ENCODE measurements around the gene CFAP100.

The CFAP100 gene

DNA sequence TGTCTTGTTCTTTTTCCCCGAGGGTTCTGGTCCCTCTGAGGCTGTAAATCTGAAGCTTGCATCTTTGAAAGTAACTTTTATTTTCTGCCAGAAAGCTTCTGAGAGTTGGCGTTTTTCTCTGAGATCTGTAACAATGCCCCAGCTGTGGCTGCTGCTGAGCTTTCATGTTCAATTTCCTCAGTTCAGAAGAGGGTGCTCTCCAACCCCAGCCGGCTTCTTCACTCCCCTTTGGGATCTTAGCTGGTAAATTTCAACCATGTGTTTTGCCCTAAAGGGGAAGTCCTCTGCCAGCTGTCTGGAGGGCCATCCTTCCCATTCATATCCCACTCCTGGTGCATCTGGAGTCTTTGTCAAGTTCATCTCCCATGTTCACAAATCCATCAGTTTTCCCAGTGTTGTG is 18.3 kb upstream of the CFAP100 start:
- H3K4me3 ChIP-seq (ENCODE audit: control insufficient read depth, low read depth, low read length) = no peak overlapping the region
- DNase-seq (ENCODE audit: low read depth) = no peak
- TF ChIP-seq, protein P1, sequence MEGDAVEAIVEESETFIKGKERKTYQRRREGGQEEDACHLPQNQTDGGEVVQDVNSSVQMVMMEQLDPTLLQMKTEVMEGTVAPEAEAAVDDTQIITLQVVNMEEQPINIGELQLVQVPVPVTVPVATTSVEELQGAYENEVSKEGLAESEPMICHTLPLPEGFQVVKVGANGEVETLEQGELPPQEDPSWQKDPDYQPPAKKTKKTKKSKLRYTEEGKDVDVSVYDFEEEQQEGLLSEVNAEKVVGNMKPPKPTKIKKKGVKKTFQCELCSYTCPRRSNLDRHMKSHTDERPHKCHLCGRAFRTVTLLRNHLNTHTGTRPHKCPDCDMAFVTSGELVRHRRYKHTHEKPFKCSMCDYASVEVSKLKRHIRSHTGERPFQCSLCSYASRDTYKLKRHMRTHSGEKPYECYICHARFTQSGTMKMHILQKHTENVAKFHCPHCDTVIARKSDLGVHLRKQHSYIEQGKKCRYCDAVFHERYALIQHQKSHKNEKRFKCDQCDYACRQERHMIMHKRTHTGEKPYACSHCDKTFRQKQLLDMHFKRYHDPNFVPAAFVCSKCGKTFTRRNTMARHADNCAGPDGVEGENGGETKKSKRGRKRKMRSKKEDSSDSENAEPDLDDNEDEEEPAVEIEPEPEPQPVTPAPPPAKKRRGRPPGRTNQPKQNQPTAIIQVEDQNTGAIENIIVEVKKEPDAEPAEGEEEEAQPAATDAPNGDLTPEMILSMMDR (conservative IDR thresholded peaks at IDR 0.05; ENCODE audit: control insufficient read depth, insufficient read depth, low read depth, low read length) = no peak

DNA sequence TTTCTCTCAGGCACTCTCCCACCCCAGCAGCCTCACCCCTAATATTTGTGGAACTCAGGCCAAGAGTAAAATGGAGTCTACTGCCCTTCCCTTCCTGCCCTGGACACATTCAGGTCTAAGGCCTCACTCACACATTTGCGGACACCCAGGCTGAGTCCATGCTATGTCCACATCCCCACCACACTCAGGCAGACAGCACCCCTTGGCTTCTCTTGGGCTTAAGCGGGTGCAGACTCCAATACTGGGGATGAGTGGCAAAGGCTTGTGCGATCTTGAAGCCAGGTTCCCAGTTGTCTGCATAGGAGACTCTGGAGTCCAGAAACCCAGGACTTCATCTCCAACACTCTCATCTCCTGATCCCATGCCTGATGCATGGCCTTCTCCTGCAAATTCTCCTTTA is 17.5 kb upstream of the CFAP100 start:
- no peak for DNase-seq (ENCODE audit: low read depth)
- TF ChIP-seq, protein P1 (conservative IDR thresholded peaks at IDR 0.05; ENCODE audit: control insufficient read depth, insufficient read depth, low read depth, low read length) = no peak
- H3K4me3 ChIP-seq (ENCODE audit: control insufficient read depth, low read depth, low read length) = no peak overlapping the region

DNA sequence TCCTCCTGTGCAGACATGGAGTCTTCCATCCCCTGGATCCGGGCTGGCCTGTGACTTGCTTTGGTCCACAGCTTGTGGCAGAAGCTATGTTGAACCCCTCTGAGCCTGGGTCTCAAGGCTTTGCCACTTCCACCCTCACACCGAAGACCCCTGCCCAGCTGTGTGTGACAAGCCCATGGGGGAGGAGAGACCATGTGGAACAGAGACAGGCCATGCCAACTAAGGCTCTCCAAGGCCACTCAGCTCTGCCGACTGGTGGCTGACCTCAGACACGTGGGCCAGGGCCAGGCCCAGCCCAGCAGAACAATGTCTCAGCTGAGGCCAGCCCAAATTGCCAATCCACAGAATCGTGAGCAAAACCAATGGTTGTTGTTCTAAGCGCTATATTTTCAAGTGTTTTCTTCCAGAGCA is 16.4 kb upstream of the CFAP100 start:
- TF ChIP-seq, protein P1 (conservative IDR thresholded peaks at IDR 0.05; ENCODE audit: control insufficient read depth, insufficient read depth, low read depth, low read length) = no peak
- no peak for DNase-seq (ENCODE audit: low read depth)
- no peak overlapping the region for H3K4me3 ChIP-seq (ENCODE audit: control insufficient read depth, low read depth, low read length)

DNA sequence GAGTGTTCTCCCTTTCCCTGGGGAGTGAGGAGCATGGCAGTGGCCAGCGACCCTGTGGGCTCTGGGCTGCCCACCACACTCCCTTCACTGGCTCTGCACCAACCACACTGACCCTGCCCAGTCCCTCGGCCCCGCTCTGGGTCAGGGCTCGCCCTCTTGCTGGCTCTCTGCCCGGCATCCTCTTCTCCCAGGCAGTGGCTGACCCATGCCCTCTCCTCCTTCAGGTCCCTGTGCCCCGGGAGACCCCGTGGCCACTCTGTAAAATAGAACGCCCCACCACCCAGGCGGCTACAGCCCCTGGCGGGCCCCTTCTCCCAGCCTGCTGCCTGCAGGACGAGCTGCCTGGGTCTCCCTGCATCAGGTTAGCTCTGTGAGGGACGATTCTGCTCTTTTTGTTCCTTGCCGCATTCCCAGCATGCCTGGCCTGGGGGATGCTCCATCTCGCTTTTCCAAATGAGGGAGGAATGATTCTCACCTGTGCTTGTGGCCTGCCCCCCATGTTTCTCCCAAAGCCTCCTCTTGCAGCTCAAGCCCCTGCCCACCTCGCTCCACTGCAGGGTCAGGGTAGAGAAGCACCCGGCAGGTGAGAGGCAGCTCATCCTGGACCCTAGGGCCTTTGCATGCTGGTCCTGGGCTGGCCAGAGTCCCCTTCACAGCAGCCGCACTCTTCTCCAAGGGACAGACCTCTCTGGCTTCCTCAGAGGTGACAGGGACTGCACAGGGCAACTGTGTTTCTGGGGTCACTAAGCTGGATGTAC is 14.5 kb upstream of the CFAP100 start:
- no peak for DNase-seq (ENCODE audit: low read depth)
- H3K4me3 ChIP-seq (ENCODE audit: control insufficient read depth, low read depth, low read length) = no peak overlapping the region
- TF ChIP-seq, protein P1 (conservative IDR thresholded peaks at IDR 0.05; ENCODE audit: control insufficient read depth, insufficient read depth, low read depth, low read length) = no peak

DNA sequence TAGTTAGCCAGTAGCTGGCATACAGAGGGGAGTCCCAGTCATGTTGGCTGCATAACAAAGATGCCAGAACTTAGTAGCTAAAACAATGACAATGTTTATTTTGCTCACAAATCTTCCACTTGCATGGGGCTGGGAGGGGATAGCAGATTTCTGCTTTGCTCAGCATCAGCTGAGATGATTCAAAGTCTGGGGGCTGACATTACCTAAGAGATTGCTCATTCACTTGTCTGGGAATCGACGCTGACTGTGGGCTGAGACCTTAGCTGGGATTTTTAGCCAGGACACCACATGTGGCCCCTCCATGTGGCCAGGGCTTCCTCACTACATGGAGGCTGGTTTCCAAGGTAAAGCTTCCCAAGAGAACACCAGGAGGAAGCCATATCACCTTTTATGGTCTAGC is 12.7 kb upstream of the CFAP100 start:
- peak; percentile 50 for DNase-seq (ENCODE audit: low read depth)
- TF ChIP-seq, protein P1 (conservative IDR thresholded peaks at IDR 0.05; ENCODE audit: control insufficient read depth, insufficient read depth, low read depth, low read length) = no peak
- H3K4me3 ChIP-seq (ENCODE audit: control insufficient read depth, low read depth, low read length) = no peak overlapping the region

DNA sequence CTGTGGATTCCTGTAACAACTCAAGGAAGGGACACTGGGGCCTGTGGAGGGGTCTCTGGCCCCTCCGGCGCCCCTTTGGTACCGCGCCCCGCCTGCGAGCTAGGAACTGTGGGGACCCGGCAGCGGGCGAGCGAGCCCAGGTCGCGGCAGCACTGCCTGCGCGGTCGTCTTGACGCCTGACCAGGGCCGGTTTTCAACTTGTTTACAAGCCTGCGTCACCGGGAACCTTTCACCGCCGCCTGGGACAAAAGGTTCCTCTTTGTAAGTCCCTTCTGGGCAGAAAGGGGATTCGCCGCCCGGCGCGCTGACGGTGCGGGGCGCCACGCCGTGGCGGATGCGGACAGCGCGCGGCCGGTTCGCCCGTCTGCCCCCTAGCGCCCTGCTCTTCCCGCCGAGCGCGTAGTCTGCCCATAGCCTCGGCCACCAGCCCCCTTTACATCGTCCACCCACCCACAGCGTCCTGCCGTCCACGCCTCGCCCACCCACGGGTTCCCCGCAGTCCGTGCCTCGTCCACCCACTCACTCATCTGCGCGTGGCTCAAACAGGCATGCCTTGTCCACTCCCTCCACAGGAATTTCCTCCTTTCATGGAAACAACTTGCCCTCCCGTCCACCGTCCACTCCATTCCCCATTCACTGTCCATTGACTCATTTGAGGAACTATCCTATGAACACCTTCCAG is 5.5 kb upstream of the CFAP100 start:
- peak; percentile 88 for DNase-seq (ENCODE audit: low read depth)
- TF ChIP-seq, protein P1 (conservative IDR thresholded peaks at IDR 0.05; ENCODE audit: control insufficient read depth, insufficient read depth, low read depth, low read length) = no peak
- H3K4me3 ChIP-seq (ENCODE audit: control insufficient read depth, low read depth, low read length) = peak overlapping the region; percentile 45

All from fibroblast of mammary gland (primary cell).